Right renal cortex interstitium (tissue), 3 donors: ENCODE results near the gene MLYCD. TPM values are rescaled to one million over a fixed set of nuclear protein-coding genes. Genes with fewer than 3 reads are reported as not detected.

Experiments used
- DNase-seq, 3 donors: peaks; one replicate each; pipeline ENCODE4 v3.0.0-alpha.2; 2013; ENCODE audit warnings: low read depth in 3 of 3, low spot score in 2 of 3
- polyA plus RNA-seq, 3 donors: library from polyadenylated mRNA; unstranded; fragments of 120-200 nt; gene quantifications; one replicate each; pipeline ENCODE4 v1.2.1, GENCODE V29; 2013; ENCODE audit not compliant: insufficient read length in 3 of 3

Gene MLYCD
- polyA plus RNA-seq: 1 to 10 TPM; 3.8 to 4.6 (median 3.9) TPM

DNA sequence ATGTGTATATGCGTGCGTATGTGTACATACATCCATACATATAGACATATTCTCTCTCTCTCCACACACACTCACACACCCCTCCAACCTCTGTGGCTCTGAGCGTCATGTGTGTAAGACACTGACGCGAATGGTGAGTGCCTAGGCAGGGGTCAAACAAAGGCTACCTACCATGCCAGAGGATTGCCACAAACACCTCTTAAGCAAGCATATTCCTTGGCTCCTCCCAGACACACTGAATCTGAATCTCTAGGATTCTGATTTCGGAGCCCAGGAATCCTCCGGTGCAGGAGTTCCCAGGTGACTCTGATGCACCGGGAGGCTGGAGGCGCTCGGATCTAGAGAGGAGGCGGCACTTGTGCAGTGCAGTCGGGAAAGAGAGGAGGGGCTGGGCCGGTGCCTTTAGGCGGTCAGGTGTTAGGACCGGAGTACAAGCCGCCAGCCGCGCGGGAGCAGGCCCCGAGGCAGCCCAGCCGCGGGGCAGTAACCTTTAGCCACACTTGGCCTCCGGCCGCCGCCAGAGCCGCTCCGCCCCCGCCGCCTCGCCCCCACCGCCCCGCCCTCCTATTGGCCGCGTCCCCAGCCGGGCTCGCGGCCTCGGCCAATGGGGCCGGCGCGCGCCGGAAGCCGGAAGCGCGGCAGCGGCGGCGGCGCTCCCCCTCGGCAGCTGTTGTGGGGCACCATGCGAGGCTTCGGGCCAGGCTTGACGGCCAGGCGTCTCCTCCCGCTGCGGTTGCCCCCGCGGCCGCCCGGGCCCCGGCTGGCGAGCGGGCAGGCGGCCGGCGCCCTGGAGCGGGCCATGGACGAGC lies at the start of gene MLYCD:
TSS of gene MLYCD (plus strand) at position 653 of the 809 bp plus-strand sequence. CDS start at position 683, 30 bp downstream.
- DNase-seq: peak in 1 of 3 donors; percentile 32

DNA sequence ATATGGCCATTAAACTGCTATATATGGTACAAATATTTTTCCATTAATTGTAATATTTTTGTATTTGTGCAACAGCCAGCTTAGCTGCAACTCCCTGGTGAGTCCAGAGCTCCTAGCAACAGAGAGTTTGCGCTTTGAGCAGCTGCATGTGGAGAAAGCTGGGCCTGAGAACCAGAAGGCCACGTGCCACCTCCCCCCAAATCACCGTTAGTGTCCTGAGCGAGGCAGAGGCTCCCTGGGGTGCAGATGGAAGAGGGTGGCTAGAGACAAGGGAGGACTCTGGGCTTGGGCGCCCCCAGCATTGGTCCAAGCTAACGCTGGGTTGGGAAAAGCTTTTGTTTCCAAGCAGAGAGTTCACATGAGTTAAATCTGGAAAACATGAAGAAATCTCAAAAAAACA lies 49.5 kb upstream of the MLYCD start:
- DNase-seq: no peak

DNA sequence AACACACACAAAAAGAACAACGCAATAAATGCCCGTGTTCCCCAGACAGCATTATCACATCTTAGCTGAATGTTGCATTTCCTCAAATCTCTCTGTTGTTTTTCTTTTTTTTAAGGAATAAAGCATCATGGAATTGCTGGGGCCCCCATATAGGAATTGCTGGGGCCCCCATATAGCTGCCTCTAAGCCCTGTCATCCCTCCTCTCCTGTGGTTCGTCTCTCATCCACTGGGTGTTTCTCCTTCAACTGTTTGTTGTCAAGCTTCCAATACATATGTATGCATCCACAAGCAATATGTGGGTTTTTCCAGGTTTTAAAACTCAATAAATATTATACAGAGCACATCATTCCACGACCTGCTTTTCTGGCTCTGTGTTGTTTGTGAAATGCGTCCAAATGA lies 48.0 kb upstream of the MLYCD start:
- no peak for DNase-seq

DNA sequence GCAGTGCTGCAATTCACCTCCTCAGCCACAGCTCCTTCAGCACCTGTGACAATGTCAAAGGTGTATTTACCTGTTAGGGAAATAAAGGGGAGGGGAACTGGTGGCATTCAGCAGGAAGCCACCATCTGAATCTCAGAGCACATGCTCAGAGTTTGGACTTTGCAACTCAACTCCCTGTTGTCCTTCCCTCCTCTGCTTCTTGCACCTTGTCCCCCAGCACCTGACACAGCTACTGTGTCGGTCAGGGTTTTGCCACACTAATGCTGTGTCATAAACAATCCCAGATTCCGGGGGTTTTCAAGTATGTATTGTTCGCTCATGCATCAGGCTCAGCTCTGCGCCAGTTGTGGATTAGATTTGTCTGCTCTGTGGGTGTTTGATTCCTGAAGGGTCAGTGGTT lies 47.4 kb upstream of the MLYCD start:
- no peak for DNase-seq

DNA sequence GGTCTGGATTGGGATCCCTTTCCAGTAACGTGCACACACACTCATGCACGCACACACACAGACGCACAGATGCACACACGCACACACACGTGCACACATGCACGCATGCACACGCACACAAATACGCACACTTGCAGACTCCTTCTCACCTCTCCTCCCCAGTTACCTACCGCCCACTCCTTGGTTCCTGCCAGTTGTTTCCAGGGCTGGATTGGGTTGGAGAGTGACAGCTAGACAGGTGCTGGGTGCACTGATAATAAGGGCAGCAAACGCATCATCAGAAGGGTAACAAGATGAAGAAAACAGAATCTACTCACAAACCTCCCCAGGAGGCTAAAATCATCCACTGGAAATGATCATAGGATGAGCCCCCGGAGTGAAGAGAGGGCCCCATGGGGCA lies 46.1 kb upstream of the MLYCD start:
- no peak for DNase-seq

DNA sequence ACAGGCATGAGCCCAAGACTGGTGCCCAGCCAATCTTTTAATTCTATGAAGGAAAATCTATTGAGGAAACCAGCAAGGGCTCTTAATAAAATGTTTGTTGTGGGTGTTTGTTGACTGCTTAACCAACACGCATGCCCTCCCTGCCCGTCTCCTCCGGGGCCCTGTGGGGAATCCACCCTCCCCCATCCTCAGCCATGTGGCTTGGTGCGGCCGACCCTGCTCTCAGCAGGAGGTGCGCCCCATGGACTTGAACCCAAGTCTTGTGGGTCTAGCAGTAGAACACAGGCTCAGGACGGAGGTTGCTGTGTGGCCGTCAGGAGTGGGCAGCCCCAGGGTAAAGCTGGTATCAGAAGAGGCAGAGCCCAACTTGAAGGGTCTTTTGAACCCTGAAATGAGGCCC lies 45.1 kb upstream of the MLYCD start:
- DNase-seq: no peak

DNA sequence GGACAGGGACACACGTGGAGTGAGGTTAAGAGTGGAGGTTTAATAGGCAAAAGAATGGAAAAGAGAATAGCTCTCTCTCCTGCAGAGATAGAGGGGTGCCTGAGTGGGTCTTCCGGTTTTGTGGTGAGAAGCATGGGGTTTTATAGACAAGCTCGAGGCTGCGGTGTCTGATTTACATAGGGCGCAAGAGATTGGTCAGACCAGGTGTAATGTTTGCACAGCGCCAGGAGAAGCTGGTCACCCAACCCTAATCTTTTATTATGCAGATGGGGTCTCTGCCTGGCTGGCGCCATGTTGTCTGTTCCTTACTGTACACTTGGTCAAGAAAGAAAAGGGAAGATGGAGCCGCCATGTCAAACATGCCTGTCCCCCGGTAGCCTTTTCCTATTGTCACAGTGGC lies 44.5 kb upstream of the MLYCD start:
- DNase-seq: no peak

DNA sequence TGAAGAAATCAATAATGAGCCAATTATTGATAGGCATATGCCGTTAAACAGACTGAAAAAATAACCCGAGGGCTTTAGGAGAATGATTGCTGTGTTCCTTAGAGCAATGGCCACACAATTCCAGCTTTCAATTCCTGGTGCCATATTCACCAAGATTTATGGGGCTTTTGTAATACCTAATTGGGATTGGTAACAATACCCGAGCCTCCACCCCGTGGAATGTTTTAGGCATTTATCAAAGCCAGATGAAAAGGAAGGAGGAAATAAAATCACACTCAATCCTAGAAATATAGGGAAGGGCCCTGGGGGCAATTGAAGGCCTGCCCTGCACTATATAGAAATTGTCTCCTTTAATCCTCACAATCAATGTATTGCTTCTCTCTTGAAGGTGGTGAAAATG lies 42.1 kb upstream of the MLYCD start:
- DNase-seq: no peak

DNA sequence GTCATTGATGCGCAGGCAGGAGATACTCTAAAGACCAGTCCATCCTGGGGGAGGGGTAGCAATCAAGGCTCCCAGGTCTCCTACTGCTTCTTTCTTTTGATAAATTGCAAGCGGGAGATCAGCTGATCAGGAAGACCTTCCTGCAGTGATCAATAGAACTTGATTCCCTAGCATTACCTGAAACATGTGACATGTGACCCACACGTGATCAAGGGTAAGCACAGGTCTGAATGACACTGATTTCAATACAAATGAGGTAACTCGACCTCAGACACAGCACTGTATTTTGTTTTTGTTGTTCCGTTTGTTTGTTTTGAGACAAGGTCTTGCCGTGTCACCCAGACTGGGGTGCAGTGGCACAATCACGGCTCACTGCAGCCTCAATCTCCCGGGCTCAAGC lies 39.6 kb upstream of the MLYCD start:
- no peak for DNase-seq

DNA sequence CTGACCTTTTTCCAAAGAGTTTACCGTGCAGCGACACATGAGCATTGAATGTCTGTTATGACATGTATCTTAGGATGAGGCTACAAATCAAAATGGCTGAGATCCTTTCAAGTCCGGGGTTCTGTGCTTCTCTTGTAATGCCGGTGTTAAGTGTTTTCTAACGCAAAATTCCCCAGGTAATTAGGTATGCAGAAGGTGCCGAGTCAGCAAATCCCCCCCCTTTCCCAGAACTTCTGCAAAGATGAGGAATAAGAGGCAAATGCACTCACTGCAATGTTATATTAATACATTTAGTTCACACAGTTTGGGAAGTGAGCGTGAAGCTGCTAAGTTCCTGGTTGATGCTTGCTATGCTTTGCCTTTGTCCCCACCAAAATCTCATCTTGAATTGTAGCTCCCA lies 36.3 kb upstream of the MLYCD start:
- no peak for DNase-seq

DNA sequence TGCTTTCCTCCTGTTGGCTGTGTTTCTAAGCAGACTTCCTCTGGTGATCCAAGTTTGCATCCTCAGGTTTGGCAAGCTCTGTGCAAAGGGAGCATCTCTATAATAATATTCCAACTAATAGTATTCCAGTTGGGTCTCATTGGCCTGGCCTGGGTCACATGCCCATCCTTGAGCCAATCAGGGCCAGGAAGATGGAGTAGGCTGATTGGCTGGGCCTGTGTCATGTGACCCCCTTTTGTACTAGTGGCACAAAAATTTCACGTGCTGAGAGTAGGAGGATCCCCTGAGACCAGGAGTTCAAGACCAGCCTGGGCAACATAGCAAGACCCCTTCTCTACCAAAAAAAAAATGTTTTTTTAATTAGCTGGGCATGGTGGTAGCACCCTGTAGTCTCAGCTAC lies 35.2 kb upstream of the MLYCD start:
- no peak for DNase-seq

DNA sequence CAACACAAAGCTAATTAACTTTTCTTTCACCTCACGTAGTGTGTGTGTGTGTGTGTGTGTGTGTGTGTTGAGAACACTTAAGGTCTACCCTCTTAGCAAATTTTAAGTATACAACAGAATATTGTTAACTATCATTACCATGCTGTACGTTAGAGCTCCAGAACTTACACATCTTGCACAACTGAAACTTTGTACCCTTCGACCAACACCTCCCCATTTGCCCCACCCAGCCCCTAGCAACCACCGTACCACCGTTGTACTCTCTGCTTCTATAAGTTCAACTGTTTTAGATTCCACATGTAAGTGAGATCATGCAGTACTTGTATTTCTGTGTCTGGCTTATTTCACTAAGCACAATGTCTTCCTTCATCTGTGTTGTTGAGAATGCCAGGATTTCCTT lies 28.1 kb upstream of the MLYCD start:
- DNase-seq: no peak

DNA sequence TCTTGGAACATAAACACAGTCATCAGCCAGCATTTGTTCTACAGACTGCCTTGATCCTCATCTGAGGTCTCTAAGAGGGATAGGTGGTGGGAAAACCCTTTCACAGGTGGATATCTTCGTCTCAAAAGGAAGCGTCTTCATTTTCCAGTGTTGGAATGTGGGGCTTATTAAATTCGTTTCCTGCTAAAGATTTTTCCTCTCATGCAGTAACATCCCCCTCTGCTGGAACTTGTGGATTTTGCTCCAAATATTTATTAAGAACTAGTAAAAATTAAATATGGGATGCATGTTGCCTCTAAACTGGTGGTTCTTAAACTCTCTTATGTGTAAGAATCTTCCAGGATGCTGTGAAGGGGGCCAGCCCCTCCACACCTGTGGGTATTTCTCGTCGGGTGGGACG lies 20.1 kb upstream of the MLYCD start:
- DNase-seq: no peak

DNA sequence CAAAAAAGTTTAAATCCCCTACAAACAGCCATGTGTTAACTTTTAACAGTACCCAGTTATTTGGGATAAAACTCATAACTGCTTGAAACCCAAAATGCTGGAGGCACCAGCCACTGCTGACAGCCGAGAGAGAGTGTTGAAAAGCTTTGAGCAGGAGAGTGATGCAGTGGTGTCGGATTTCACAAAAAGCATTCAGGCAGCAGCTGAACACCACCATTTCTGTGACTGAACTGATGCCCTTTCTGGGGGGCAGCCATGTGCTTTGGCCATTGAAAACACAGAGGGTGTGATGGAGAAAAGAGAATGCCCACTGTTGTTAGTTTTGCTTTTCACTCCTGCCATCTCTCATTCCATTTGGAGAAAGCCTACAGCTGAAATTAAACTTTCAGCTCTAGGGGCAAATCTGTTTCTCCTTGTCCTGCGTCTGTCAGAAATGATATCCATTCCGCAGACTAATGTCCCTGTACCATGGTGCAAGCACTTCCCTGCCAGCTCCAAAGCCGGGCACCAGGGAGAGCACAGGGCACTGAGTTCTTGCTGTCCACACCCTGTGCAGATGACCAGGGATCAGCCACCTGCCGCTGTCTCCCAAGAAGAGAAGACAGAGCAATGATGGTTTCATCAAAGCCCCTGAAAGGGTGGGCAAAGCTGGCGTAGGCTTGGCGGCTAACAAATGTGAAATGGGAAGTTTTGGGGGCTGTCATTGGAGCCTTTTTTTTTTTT lies 16.6 kb upstream of the MLYCD start:
- no peak for DNase-seq

DNA sequence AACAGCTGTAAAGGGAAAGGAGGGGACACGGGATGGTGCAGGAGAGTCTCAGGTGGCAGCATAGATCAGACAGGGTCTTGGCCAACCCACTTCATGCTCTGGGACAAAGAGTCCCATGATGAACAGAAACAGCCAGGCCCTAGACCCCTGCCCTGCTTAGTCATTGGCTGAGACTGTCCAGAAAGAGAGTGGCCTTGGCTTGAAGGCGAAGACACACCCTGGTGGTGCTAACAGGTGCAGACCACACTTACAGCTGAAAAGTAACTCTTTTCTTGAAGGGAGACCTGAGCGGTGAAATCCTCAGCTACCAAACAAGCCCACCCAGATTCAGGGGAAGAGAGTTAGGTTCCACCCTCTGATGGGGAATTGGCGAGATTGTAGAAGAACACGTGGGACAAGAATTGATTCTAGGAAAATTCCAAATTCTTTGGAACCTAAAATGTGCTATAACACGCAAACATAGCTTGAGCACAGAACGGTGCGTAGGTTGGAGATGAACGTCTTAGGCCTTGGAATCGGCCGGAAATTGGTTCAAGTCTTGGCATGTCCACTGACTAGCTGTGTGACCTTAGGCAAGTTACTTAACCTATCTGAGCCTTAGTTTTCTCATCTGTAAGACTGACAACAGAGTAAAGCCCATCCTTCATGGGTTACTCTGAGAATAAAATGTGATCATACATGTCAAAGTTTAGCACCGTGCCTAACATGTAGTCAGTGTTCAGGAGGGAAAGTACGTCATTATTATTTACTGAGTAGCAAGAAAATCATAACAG lies 12.5 kb upstream of the MLYCD start:
- no peak for DNase-seq

DNA sequence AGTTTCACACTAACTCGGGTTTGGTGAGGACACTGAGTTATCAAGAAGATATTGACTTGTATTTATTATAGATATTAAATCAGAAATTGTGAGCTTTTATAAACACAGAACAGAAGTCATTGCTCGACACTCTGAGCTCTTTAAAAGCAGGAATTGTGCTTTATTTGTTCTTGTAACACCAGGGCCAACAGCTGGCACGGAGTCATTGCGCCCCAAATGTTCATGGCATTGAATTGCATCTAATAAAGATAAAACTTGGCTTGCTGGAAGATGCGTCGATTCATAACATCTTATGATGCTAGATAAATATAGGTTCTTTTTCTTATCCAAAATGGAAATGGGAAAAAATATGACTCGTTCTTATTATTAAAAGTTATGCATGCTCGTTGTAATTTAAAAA lies 11.8 kb upstream of the MLYCD start:
- DNase-seq: no peak

DNA sequence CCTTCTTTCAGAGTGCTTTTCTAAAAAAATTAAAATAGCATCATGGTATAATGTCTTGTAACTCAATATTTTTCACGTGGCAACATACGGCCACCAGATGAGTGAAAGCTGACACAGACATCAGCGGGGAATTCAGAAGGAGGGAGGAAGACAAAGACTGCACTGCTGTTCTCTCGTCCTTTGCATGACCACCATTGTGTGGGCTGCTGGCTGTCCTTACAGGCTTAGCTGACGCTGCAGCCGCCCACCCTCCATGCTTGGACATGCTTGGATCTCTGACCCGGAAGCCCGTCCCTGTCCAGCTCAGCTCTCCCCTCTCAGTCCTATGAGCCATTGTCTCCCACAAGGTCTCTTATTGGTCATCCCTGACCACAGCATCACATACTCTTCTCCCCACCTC lies 11.4 kb upstream of the MLYCD start:
- no peak for DNase-seq

DNA sequence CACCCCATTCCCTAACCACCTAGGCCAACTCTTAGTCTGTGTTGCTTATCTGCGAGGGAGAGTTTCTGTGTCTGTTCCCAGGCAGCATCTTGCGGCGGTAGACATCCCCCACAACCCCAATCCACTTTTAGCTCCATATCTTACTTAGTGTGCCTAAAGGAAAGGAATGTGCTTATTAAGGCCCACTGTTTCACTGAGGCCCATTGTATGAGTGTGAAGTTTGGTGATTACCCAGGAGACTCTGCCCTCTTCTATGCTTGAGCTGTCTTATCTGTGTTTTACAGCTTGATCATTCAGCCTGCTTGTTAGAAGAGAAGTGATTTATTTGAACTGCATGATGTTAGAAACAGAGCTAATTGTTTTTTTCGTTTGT lies 10.3 kb upstream of the MLYCD start:
- no peak for DNase-seq

DNA sequence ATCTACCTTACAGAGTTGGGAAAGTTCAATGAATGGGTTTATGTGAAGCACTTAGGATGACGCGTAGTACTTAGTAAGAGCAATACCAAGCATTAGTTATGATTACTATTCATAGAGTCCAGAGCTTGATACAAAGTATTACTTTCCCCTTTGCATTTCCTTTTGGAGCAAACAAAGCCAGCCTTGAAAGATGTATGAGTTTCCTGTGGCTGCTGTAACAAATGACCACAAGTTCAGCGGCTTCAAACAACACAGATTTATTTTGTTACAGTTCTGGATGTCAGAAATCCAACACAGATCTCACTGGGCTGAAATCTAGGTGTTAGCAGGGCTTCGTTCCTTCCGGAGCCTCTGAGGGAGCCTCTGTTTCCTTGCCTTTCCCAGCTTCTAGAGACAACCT lies 8.6 kb upstream of the MLYCD start:
- no peak for DNase-seq

DNA sequence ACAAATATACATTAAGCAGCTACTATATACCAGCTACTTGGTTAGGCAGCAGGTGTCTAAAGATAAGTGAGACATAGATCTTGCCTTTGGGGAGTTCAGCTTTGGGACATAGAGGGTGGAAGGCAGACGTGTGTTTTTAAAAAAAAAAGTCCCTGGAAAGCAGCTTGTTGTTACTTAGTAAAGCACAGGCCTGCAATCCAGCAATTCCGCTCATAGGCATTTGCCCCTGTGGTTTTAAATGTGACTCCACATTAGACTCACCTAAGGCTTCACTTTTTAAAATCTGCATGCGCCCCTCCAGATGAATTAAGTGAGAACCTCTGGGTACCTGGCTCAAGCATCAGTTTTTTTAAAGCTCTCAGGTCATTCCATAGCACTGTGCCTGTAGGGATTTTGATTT lies 7.2 kb upstream of the MLYCD start:
- DNase-seq: no peak

DNA sequence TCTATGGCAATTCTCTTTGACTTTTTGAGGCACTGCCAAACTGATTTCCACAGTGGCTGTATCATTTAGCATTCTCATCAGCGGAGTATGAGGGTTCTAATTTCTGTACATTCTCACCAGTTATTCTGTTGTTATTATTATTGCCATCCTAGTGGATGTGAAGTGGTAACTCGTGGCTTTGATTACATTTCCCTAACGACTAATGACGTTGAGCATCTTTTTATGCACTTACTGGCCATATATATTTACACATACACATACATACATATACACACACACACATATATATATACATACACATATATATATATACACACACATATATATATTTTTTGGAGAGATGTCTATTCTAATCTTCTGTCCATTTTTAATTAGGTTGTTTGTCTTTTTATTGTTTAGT lies 3.7 kb upstream of the MLYCD start:
- no peak for DNase-seq

DNA sequence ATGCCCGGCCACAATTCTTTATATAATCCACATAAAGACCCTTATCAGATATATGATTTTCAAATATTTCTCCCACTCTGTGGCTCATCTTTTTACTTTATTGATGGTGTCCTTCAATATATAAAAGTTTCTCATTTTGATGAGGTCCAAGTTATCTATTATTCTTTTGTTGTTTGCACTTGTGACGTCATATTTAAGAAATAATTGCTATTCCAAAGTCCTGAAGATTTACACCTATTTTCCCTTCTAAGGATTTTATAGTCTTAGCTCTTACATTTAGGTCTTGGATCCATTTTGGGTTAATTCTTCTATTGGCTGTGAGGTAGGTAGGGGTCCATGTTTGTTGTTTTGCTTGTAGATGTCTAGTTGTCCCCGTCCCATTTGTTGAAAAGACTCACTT lies 3.0 kb upstream of the MLYCD start:
- DNase-seq: no peak
